GM12801 (cell line): Measurements from ENCODE around the gene DMD.

Source experiments
- CTCF ChIP-seq: IDR thresholded peaks from one replicate; pipeline ENCODE4 v1.5.1; 2011; ENCODE audit warnings: control low read depth; ENCODE audit not compliant: insufficient read length; ENCODE audit errors: extremely low read depth

DMD gene

DNA sequence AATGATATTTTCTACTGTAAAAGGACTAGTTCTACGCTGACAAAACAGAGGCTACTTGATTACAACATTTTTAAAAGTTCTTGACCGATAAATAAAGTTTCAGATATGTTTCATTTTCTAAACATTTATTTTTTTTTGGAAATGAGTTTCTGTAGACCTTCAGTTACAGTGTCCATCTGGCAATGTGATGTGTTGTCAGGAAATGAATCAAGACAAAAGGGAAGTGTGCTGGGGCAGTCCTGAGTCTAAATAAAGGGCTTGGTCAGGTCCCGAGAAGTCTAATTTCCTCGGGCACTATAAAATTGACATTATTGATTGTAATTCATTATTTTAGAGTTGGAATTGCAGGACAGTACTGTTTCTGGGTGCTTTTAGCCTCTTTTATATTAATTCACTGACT, 2082.5 kb downstream of the DMD start:
- TF ChIP-seq CTCF = no peak

GRCh38 chrX:31127716-31128115, 2083.6 kb downstream of the DMD start:
- no peak for TF ChIP-seq CTCF

DNA sequence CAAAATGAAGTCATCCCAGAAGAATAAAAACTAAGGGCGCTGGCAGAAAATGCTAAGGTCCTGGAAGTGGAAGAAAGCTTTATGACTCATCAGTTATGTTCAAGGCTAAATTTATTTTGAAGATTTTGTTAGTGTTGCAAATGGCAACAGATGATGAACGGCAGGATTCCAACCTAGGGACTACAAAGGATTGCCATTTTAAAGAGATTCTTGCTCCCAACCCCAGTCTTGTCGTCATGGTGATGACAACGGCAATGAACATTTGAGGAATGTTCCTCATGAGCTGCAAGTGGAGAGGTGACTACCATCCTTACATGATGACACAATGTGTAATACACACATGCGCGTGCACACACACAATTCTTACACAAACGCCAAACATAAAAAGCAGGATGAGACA, 2085.1 kb downstream of the DMD start:
- no peak for TF ChIP-seq CTCF

- no peak for TF ChIP-seq CTCF
Measured at GRCh38 chrX:31124536-31124935, 2086.8 kb downstream of the DMD start.

DNA sequence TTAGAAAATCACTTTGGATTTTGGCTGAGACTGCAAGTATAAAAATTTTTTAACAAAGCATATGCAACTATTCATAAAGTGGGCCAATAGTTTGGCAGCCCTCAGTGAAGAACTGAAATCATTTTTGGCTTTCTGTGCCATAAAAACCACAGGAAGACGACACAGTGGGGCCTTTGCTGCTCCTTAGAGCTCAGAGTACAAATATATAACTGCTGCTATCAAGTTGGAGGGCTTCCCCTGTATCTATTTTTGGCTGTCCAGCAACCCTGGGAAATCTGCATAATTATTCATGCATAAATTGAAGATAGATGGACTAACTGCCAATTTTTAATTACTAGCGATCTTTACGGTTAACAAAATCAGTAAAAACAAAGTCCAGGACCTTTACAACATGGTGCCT, 2088.0 kb downstream of the DMD start:
- TF ChIP-seq CTCF = no peak

- TF ChIP-seq CTCF = no peak
Measured at GRCh38 chrX:31117266-31117665, 2094.1 kb downstream of the DMD start.

GRCh38 chrX:31115398-31115797, 2096.0 kb downstream of the DMD start:
- no peak for TF ChIP-seq CTCF

DNA sequence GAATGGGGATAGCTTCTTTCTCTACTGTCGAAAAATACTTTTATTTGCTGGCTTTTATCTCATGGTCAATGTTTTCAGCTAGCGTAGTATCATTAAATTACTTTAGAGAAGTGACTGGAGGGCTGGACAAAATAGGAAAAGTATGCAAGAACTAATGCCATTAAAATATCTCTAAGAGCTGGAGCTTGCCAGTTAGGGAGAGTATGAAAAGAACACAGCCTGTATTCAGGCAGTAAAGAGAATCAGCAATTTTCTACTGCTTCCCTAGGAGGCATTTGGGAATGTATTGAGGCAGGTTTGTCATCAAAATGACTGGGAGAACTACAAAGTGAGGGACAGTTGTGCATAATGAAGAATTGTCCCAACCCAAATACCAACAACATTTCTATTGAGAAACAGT, 2096.5 kb downstream of the DMD start:
- no peak for TF ChIP-seq CTCF
